ENCODE data around the gene PPP4C.
"Not testable (repeated sequence)": the region's sequence is repeated elsewhere in the genome, so short reads cannot be mapped to it uniquely, and the experiment has no call there.

The PPP4C gene

DNA sequence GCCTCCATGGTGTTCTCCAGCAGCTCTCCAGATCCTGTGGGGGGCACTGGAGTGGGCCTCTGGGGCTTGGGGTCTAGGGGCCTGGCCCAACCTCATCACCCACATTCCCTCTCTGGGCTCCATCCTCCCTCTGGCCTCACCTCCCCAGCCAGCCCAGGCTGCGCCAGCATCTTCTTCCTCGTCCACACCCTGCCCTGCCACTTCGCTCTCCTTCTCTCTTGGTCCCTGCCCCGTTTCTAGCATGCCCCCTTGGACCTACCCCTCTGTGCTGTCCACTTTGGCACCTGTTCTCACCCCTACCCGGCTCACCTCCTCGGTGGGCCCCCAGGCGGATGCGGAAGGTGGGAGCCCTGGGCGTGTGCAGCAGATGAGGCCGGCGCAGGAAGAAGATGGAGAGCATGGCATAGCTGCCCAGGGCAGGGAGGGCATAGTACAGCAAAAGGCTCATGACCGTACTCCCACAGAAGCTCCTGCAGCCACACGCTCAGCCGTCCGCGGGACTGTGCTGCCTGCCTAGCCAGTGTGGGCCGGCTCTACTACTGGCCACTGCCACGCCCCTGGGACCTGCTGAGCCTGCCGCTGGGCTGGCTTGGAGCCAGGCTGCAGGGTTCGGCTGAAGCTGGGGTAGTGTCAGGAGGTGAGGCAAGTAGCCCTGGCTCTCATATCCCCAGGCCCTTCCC, 37.4 kb downstream of the PPP4C start, which contains the start of gene GDPD3:
Gene GDPD3 (minus strand): TSS at position 507 of the 680 bp plus-strand sequence. CDS start 59 bp downstream, at position 448.
- DNase-seq (ENCODE audit: low read depth): peak; percentile 39
- no peak within 1 kb of the TSS for H3K4me3 ChIP-seq (ENCODE audit: low read depth, low read length)
- TF ChIP-seq CTCF (conservative IDR thresholded peaks at IDR 0.05; ENCODE audit: low read depth, low read length): no peak

GRCh38 chr16:30113711-30114333, 38.0 kb downstream of the PPP4C start:
- H3K4me3 ChIP-seq (ENCODE audit: low read depth, low read length): no peak overlapping the region
- no peak for TF ChIP-seq CTCF (conservative IDR thresholded peaks at IDR 0.05; ENCODE audit: low read depth, low read length)

DNA sequence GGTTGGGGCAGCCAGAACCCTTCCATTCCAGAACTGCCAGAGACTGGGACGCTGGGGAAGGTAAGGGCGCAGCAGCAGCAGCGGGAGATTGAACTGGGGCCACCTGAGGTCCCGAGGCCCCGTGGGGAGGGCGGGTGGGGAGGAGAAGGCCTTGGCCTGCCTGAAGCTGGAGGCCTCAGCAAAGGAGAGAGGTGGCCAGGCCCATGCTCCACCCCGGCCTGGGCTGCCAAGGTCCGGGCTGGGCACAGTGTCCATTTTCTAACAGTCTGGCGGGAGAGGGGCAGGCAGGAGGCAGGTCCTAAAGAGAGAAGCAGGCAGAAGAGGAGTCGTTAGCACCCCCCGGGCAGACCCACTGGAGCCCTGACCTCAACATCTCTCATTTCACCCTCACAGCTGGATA, 38.6 kb downstream of the PPP4C start:
- TF ChIP-seq CTCF (conservative IDR thresholded peaks at IDR 0.05; ENCODE audit: low read depth, low read length): no peak
- no peak overlapping the region for H3K4me3 ChIP-seq (ENCODE audit: low read depth, low read length)
- no peak for DNase-seq (ENCODE audit: low read depth)

More at GRCh38 chr16:30113711-30114333, 38.0 kb downstream of the PPP4C start:
- no peak for DNase-seq (ENCODE audit: low read depth)

DNA sequence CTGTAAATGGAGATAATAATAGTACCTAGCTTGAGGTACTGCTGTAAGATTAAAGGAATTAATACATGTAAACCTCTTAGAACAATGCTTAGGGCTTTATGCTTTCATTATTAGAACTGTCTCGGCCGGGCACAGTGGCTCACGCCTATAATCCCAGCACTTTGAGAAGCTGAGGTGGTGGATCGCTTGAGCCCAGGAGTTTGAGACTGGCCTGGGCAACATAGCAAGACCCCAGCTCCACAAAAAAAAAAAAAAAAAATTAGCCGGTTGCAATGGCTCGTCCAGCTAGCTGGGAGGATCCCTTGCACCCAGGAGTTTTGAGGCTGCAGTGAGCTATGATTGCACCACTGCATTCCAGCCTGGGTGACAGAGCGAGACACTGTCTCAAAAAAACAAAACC, 39.0 kb downstream of the PPP4C start:
- H3K4me3 ChIP-seq (ENCODE audit: low read depth, low read length); DNase-seq (ENCODE audit: low read depth): not testable (repeated sequence)

DNA sequence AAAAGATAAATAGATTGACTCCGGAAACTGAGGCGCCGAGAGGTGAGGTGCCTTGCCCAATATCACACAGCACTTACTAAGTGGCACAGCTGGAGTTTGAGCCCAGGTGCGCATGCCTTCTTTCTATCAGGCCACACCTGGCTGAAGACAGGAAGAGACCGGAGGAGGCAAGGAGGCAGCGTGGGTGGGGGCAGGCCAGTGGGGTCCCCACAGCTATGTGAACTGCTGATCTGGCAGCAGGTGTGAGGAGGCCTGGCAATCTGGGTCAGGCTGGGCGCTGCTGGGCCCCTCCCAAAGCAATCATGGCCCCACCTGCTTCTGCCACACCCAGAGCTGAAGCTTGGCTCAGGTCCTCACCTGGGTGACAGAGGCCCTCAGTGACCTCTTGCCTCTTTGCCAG, 39.4 kb downstream of the PPP4C start:
- DNase-seq (ENCODE audit: low read depth): no peak

DNA sequence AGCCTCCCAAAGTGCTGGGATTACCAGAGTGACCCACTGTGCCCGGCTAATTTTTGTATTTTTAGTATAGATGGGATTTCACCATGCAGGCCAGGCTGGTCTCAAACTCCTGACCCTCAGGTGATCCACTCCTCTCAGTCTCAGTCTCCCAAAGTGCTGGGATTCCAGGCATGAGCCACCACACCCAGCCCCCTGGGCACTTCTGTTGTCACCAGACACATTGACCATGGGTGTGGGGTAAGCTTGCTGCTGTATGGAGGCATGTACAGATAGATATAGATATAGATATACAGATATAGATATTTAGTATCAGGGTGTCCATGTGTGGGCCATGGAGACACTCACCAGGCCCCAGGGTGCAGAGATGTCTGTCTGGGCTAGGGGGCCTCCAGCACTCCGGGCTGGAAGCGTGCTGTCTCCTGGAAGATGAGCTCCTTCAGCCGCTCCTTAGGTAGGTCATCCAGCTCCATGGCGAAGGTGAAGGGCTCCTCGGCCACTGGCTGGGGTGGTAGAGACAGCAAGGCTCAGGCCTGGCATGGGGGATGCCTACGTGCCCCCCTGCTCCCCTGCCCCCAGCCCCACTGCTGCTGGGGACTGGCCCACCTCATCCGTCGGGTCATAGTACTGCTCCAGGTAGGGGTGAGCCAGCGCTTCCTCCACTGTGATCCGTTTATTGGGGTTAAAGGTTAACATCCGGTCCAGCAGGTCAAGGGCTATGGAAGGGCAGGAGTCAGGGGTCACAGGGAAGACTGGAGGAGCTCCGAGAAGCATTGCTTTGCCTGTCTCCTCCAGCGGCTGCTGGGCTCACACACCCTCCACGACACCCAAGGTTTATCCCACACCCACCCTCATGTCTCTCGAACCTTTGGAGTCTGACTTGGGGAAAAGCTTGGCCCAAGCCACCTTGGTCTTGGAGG, 40.8 kb downstream of the PPP4C start:
- H3K4me3 ChIP-seq (ENCODE audit: low read depth, low read length): no peak overlapping the region
- no peak for DNase-seq (ENCODE audit: low read depth)
- TF ChIP-seq CTCF (conservative IDR thresholded peaks at IDR 0.05; ENCODE audit: low read depth, low read length): no peak

More for the DNA sequence above, 39.4 kb downstream of the PPP4C start:
- no peak for TF ChIP-seq CTCF (conservative IDR thresholded peaks at IDR 0.05; ENCODE audit: low read depth, low read length)
- no peak overlapping the region for H3K4me3 ChIP-seq (ENCODE audit: low read depth, low read length)

GRCh38 chr16:30117768-30118167, 42.0 kb downstream of the PPP4C start:
- no peak for DNase-seq (ENCODE audit: low read depth)
- no peak overlapping the region for H3K4me3 ChIP-seq (ENCODE audit: low read depth, low read length)
- TF ChIP-seq CTCF (conservative IDR thresholded peaks at IDR 0.05; ENCODE audit: low read depth, low read length): no peak

All from choroid plexus epithelial cell (primary cell).